ENCODE results near the gene GPT2.

DNA sequence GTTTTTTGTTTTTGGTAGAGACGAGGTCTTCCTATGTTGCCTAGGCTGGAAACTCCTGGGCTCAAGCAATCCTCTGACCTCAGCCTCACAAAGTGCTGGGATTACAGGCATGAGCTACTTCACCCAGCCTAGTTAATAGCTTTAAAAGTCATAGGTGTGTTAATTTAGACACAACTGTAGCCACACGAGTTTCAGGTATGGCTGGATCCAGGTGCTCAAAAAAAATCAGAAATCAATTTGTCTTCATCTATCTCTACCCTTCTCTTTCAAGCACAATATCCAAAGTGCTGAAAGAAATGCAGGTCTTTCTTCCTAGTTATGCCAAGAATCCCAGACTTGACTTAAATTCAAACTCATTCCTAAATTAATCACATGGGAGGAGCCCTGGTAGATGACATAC lies 29.3 kb upstream of the GPT2 start:
- TF ChIP-seq, protein P1, sequence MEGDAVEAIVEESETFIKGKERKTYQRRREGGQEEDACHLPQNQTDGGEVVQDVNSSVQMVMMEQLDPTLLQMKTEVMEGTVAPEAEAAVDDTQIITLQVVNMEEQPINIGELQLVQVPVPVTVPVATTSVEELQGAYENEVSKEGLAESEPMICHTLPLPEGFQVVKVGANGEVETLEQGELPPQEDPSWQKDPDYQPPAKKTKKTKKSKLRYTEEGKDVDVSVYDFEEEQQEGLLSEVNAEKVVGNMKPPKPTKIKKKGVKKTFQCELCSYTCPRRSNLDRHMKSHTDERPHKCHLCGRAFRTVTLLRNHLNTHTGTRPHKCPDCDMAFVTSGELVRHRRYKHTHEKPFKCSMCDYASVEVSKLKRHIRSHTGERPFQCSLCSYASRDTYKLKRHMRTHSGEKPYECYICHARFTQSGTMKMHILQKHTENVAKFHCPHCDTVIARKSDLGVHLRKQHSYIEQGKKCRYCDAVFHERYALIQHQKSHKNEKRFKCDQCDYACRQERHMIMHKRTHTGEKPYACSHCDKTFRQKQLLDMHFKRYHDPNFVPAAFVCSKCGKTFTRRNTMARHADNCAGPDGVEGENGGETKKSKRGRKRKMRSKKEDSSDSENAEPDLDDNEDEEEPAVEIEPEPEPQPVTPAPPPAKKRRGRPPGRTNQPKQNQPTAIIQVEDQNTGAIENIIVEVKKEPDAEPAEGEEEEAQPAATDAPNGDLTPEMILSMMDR (IDR thresholded peaks at IDR 0.05; ENCODE audit: extremely low read depth in 1 of 2, insufficient read depth in 1 of 2, low read depth in 1 of 2, low read length in 2 of 2) = no peak
- TF ChIP-seq EZH2 (IDR thresholded peaks at IDR 0.05; ENCODE audit: borderline replicate concordance, low read depth, low read length, severe bottlenecking) = no peak
- no peak for TF ChIP-seq JUN (IDR thresholded peaks at IDR 0.05; ENCODE audit: borderline replicate concordance, insufficient read depth, insufficient read length, low read depth)
- TF ChIP-seq, protein P2, sequence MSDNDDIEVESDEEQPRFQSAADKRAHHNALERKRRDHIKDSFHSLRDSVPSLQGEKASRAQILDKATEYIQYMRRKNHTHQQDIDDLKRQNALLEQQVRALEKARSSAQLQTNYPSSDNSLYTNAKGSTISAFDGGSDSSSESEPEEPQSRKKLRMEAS (IDR thresholded peaks at IDR 0.05; ENCODE audit: insufficient read depth, insufficient read length) = no peak
- TF ChIP-seq POLR2A (IDR thresholded peaks at IDR 0.05; ENCODE audit: low read depth, low read length) = no peak
- no peak for TF ChIP-seq POLR2AphosphoS5 (IDR thresholded peaks at IDR 0.05; ENCODE audit: insufficient read depth, low read depth, low read length)
- no peak for TF ChIP-seq MYC (IDR thresholded peaks at IDR 0.05; ENCODE audit: low read depth, low read length)

Data from endothelial cell of umbilical vein (primary cell).